ENCODE results near the gene RNF186.
"Not testable (repeated sequence)": the region's sequence is repeated elsewhere in the genome, so short reads cannot be mapped to it uniquely, and the experiment has no call there.

DNA sequence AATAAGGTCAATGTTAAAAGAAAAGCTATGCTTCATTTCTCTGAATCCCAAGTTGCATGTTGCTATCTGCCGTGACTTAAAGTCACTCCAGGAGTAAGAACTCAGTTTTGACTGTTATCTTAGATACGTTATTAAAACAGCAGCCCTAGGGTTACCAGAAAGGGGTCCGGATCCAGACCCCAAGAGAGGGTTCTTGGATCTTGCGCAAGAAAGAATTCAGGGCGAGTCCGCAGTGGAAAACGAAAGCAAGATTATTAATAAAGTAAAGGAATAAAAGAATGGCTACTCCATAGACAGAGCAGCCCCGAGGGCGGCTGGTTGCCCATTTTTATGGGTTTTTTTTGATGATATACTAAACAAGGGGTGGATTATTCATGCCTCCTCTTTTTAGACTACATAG, 32.3 kb upstream of the RNF186 start:
- TF ChIP-seq, protein P1, sequence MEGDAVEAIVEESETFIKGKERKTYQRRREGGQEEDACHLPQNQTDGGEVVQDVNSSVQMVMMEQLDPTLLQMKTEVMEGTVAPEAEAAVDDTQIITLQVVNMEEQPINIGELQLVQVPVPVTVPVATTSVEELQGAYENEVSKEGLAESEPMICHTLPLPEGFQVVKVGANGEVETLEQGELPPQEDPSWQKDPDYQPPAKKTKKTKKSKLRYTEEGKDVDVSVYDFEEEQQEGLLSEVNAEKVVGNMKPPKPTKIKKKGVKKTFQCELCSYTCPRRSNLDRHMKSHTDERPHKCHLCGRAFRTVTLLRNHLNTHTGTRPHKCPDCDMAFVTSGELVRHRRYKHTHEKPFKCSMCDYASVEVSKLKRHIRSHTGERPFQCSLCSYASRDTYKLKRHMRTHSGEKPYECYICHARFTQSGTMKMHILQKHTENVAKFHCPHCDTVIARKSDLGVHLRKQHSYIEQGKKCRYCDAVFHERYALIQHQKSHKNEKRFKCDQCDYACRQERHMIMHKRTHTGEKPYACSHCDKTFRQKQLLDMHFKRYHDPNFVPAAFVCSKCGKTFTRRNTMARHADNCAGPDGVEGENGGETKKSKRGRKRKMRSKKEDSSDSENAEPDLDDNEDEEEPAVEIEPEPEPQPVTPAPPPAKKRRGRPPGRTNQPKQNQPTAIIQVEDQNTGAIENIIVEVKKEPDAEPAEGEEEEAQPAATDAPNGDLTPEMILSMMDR (IDR thresholded peaks at IDR 0.05) = not testable (repeated sequence)
- TF ChIP-seq EP300 (IDR thresholded peaks at IDR 0.05) = not testable (repeated sequence)

Measured in upper lobe of left lung (tissue), 4 donors.